A549 (cell line): Measurements from ENCODE around the gene ANKRD40CL. TPM values are rescaled to one million over a fixed set of nuclear protein-coding genes. Genes with fewer than 3 reads are reported as not detected.
A peak's percentile ranks its signal among the peaks of the same experiment; 100 is the strongest.

ENCODE experiments used
- ATAC-seq, 2 experiments: fragments of 200-7000 bp in 1 of 2; fragments of >200 bp in 1 of 2; cut with Nextera tagmentation in 1 of 2; cut with Tn5 transposase in 1 of 2; 3 replicates each; pipeline versions ENCODE4 v1.8.0 to v1.9.1; 2018 to 2020; ENCODE audit warnings: mild to moderate bottlenecking in 1 of 2, moderate library complexity in 1 of 2
- CTCF ChIA-PET: fragments of 300-600 bp; sonication (Branson Sonifier 250); formaldehyde crosslinking; extraction: SDS; loops from one replicate; lab custom pipeline; 2021; ENCODE audit warnings: antibody characterized with exemption, inconsistent platforms; lab: Yijun Ruan, JAX
- POLR2A ChIA-PET: fragments of 350-600 bp; formaldehyde crosslinking; extraction: SDS; loops from one replicate; lab custom pipeline; 2021; ENCODE audit warnings: antibody characterized with exemption, inconsistent platforms; lab: Yijun Ruan, JAX
- DNase-seq, 2 experiments: peaks; one replicate each; pipeline versions ENCODE4 v3.0.0 to v3.0.0-alpha.2; 2011 to 2016; ENCODE audit warnings: low read depth in 1 of 2, low spot score in 1 of 2
- FAIRE-seq: peaks from 2 replicates; lab custom pipeline; 2011; peaks lifted over from hg19 to GRCh38; lab: Jason Lieb, UNC
- H3K27ac ChIP-seq, 2 experiments: fragments of >200 bp; sonication (Bioruptor Twin); formaldehyde crosslinking; 3 replicates each; pipeline ENCODE4 v1.5.1; 2016 to 2017
- H3K4me1 ChIP-seq: fragments of >200 bp; sonication (Bioruptor Twin); formaldehyde crosslinking; 3 replicates; pipeline ENCODE4 v1.6.1; 2016
- H3K4me2 ChIP-seq: fragments of >200 bp; sonication (Bioruptor Twin); formaldehyde crosslinking; 3 replicates; pipeline ENCODE4 v1.6.1; 2016
- H3K4me3 ChIP-seq: fragments of >200 bp; sonication (Bioruptor Twin); formaldehyde crosslinking; 3 replicates; pipeline ENCODE4 v1.5.1; 2016
- H3K9me3 ChIP-seq: fragments of >200 bp; sonication (Bioruptor Twin); formaldehyde crosslinking; 3 replicates; pipeline ENCODE4 v1.6.1; 2016
- BHLHE40 ChIP-seq: IDR thresholded peaks from 2 replicates; pipeline ENCODE4 v1.6.1; 2012; ENCODE audit warnings: low read depth, low read length, inconsistent platforms
- CBX8 ChIP-seq: fragments of 200-600 bp; sonication (generic); IDR thresholded peaks from 2 replicates; pipeline ENCODE4 v1.6.1; 2016
- CHD2 ChIP-seq: fragments of 150-350 bp; IDR thresholded peaks from 2 replicates; pipeline ENCODE4 v1.6.1; 2014; ENCODE audit warnings: low read length; ENCODE audit not compliant: partially characterized antibody
- EHF ChIP-seq: fragments of 250-450 bp; sonication (Bioruptor Pico); IDR thresholded peaks from 2 replicates; pipeline ENCODE4 v1.5.0; 2020; ENCODE audit warnings: mild to moderate bottlenecking
- ESRRA ChIP-seq: fragments of 150-350 bp; IDR thresholded peaks from 2 replicates; pipeline ENCODE4 v1.6.1; 2014; ENCODE audit warnings: mild to moderate bottlenecking, low read length, borderline replicate concordance
- FOSB ChIP-seq: fragments of 250-450 bp; sonication (Bioruptor Pico); IDR thresholded peaks from 2 replicates; pipeline ENCODE4 v1.5.0; 2020; ENCODE audit warnings: mild to moderate bottlenecking, moderate library complexity
- FOSL2 ChIP-seq, 2 experiments: fragments of 450-650 bp in 1 of 2; fragments of >200 bp in 1 of 2; sonication (Bioruptor Twin) in 1 of 2; formaldehyde crosslinking; IDR thresholded peaks; 2 replicates each; pipeline versions ENCODE4 v1.5.0 to v1.6.1; 2016 to 2020; ENCODE audit warnings: mild to moderate bottlenecking in 1 of 2, moderate library complexity in 1 of 2
- GATA3 ChIP-seq: IDR thresholded peaks from 2 replicates; pipeline ENCODE4 v1.6.1; 2012; ENCODE audit warnings: borderline replicate concordance
- HDAC2 ChIP-seq: fragments of 200-600 bp; sonication (generic); IDR thresholded peaks from 2 replicates; pipeline ENCODE4 v1.6.1; 2016
- HEYL ChIP-seq: fragments of 250-450 bp; sonication (Bioruptor Pico); IDR thresholded peaks from 2 replicates; pipeline ENCODE4 v1.8.0; 2021; ENCODE audit warnings: mild to moderate bottlenecking, moderate library complexity
- HOXA7 ChIP-seq: fragments of 250-450 bp; sonication (Bioruptor Pico); IDR thresholded peaks from 2 replicates; pipeline ENCODE4 v1.5.0; 2020; ENCODE audit warnings: mild to moderate bottlenecking, moderate library complexity
- HOXB13 ChIP-seq: fragments of 250-450 bp; sonication (Bioruptor Pico); IDR thresholded peaks from 2 replicates; pipeline ENCODE4 v1.5.0; 2020; ENCODE audit warnings: low read depth, mild to moderate bottlenecking, moderate library complexity
- JUN ChIP-seq, 2 experiments: fragments of >200 bp; sonication (Bioruptor Twin); formaldehyde crosslinking; IDR thresholded peaks; 2 replicates in 1 of 2; 3 replicates in 1 of 2; pipeline ENCODE4 v1.6.1; 2016 to 2017
- JUNB ChIP-seq: fragments of >200 bp; sonication (Bioruptor Twin); formaldehyde crosslinking; IDR thresholded peaks from 2 replicates; pipeline ENCODE4 v1.6.1; 2016
- KDM1A ChIP-seq: fragments of 200-600 bp; sonication (generic); IDR thresholded peaks from 2 replicates; pipeline ENCODE4 v1.6.1; 2016; ENCODE audit warnings: low read depth, mild to moderate bottlenecking
- KDM5A ChIP-seq: fragments of 200-600 bp; sonication (generic); IDR thresholded peaks from 2 replicates; pipeline ENCODE4 v1.6.1; 2016; ENCODE audit warnings: antibody characterized with exemption, mild to moderate bottlenecking
- MAFK ChIP-seq: fragments of 450-650 bp; IDR thresholded peaks from 2 replicates; pipeline ENCODE4 v1.6.1; 2014; ENCODE audit not compliant: partially characterized antibody
- MYC ChIP-seq: IDR thresholded peaks from 2 replicates; pipeline ENCODE4 v1.6.1; 2012; ENCODE audit warnings: mild to moderate bottlenecking, inconsistent platforms, low read length, improper control_type of control experiment, borderline replicate concordance
- NFE2L2 ChIP-seq: fragments of 150-350 bp; conservative IDR thresholded peaks from 2 replicates; pipeline ENCODE4 v1.6.1; 2014; ENCODE audit warnings: low read length
- NPAS2 ChIP-seq: fragments of 250-450 bp; sonication (Bioruptor Pico); IDR thresholded peaks from 2 replicates; pipeline ENCODE4 v1.8.0; 2022; ENCODE audit warnings: mild to moderate bottlenecking, moderate library complexity, borderline replicate concordance
- PHF8 ChIP-seq: fragments of 200-600 bp; sonication (generic); IDR thresholded peaks from 2 replicates; pipeline ENCODE4 v1.6.1; 2016; ENCODE audit warnings: low read depth, mild to moderate bottlenecking, antibody characterized with exemption, moderate library complexity, borderline replicate concordance
- POLR2A ChIP-seq: IDR thresholded peaks from 2 replicates; pipeline ENCODE4 v1.6.1; 2012; ENCODE audit warnings: mild to moderate bottlenecking, low read length
- RARB ChIP-seq: fragments of 250-450 bp; sonication (Bioruptor Pico); IDR thresholded peaks from 2 replicates; pipeline ENCODE4 v1.8.0; 2021; ENCODE audit warnings: mild to moderate bottlenecking, moderate library complexity
- RFX5 ChIP-seq: fragments of 450-650 bp; IDR thresholded peaks from 2 replicates; pipeline ENCODE4 v1.7.1; 2014; ENCODE audit warnings: antibody characterized with exemption, mild to moderate bottlenecking, moderate library complexity
- RNF2 ChIP-seq: fragments of 200-600 bp; sonication (generic); IDR thresholded peaks from 2 replicates; pipeline ENCODE4 v1.6.1; 2016; ENCODE audit warnings: low read depth, mild to moderate bottlenecking, antibody characterized with exemption, moderate library complexity, borderline replicate concordance
- SMC3 ChIP-seq: fragments of >200 bp; sonication (Bioruptor Twin); formaldehyde crosslinking; IDR thresholded peaks from 3 replicates; pipeline ENCODE4 v1.6.1; 2018; ENCODE audit warnings: inconsistent platforms
- ZFP36 ChIP-seq: fragments of 450-650 bp; IDR thresholded peaks from 2 replicates; pipeline ENCODE4 v1.6.1; 2014; ENCODE audit warnings: borderline replicate concordance; ENCODE audit not compliant: partially characterized antibody
- ZNF302 ChIP-seq: fragments of 250-450 bp; sonication (Bioruptor Pico); IDR thresholded peaks from 2 replicates; pipeline ENCODE4 v1.9.0; 2021; ENCODE audit warnings: inconsistent platforms, mild to moderate bottlenecking, moderate library complexity
- WGBS: methylation state at CpG from one replicate; pipeline ENCODE4 v1.1.6; 2017; ENCODE audit errors: missing lambda C conversion rate; 5-methylcytosine and 5-hydroxymethylcytosine counted together
- polyA plus RNA-seq, 4 experiments: library from polyadenylated mRNA; depleted of rRNA in 3 of 4; stranded (reverse); fragments of >200 nt; fragmentation: RNase III in 1 of 4; extraction: RNeasy Plus Mini Kit Qiagen cat#74134 plus additional on column Dnase treatment in 1 of 4; gene quantifications; 2 replicates in 3 of 4; 3 replicates in 1 of 4; pipeline ENCODE4 v1.2.3, GENCODE V29; 2011 to 2017
- TF ChIP-seq, protein P1 (sequence below): IDR thresholded peaks from 2 replicates; pipeline ENCODE4 v1.6.1; 2012; ENCODE audit warnings: low read depth, borderline replicate concordance
- TF ChIP-seq, protein P2 (sequence below): IDR thresholded peaks from 2 replicates; pipeline ENCODE4 v1.6.1; 2012
- TF ChIP-seq, protein P3 (sequence below): fragments of 450-650 bp; IDR thresholded peaks from 2 replicates; pipeline ENCODE4 v1.6.1; 2014; ENCODE audit warnings: antibody characterized with exemption
- TF ChIP-seq, protein P4 (sequence below): fragments of 250-450 bp; sonication (Bioruptor Pico); IDR thresholded peaks from 2 replicates; pipeline ENCODE4 v1.5.0; 2021; ENCODE audit warnings: mild to moderate bottlenecking, moderate library complexity, borderline replicate concordance
- TF ChIP-seq, protein P5 (sequence below): fragments of >200 bp; sonication (Bioruptor Twin); formaldehyde crosslinking; IDR thresholded peaks from 3 replicates; pipeline ENCODE4 v1.5.1; 2016

The ANKRD40CL gene
- polyA plus RNA-seq, 2 of the 4 experiments (the other 2 are of a cell fraction) = 0.13 to 0.18 TPM

DNA sequence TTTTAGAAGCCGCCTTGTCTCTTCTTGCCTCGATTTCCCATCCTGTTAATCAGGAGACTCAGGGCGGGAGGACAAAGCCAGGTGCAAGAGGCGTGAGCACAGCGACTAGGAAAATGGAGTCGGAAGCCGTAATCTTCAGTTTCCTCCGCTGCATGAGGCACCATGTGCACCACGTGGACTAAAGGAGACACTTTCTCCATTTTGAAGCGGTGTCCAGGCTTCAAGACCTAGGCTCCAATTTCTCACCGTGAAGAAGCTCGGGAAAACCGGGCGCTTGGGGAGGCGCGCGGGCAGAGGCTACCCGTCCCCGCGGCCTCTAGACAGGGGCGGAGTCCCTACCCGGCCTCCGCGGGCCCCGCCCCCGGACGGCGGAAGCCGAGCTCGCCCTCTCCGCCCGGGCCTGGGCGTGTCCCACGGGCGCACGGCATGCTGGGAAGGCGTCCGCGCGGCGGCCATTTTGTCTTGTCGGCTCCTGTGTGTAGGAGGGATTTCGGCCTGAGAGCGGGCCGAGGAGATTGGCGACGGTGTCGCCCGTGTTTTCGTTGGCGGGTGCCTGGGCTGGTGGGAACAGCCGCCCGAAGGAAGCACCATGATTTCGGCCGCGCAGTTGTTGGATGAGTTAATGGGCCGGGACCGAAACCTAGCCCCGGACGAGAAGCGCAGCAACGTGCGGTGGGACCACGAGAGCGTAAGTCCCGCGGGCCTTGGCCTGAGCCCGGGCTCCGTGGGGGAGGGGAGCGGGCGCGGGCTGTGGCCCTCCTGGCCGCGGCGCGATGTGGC lies 48.0 kb downstream of the ANKRD40CL start, which contains the start of gene LUC7L3:
Gene LUC7L3 (plus strand): TSS at position 460 of the 780 bp plus-strand sequence. CDS start 130 bp downstream, at position 590.
- ATAC-seq (peak; percentile 92 to 95), DNase-seq (peak; percentile 95 to 98), FAIRE-seq (no peak)
- Histone ChIP-seq H3K27ac (peak within 1 kb of the TSS; percentile 85 to 95), H3K4me2 (peak within 1 kb of the TSS; percentile 95), H3K4me3 (peak within 1 kb of the TSS; percentile 66), H3K9me3 (no peaks in the 10 kb centered on the region), H3K4me1 (peaks cover 33% of the 10 kb centered on the region)
- WGBS = 3% methylated on average over 44 of the region's 76 CpGs
- ChIA-PET POLR2A (interaction anchor here (0.6 to 1.4 kb wide), 31 partner anchors 9 to 434 kb away, joined by 3 to 23 read pairs (median 4); partner anchors contain the start of genes ANKRD40, CACNA1G, NME1 and SPATA20), CTCF (interaction anchor here (0.6 to 1.0 kb wide), 3 partner anchors 24 to 243 kb away, joined by 3 to 4 read pairs (median 3); partner anchors contain the start of gene RSAD1)
- TF ChIP-seq MAFK (peak; percentile 35), ZFP36 (no peak), HOXB13 (CRISPR knock-in tag) (peak; percentile 98), ESRRA (no peak), SMC3 (0 out of 3 replicates have a peak, but pooled peaks have one; percentile 23), FOSB (CRISPR knock-in tag) (0 out of 2 replicates have a peak, but pooled peaks have one; percentile 53), CBX8 (no peak), JUNB (no peak), HDAC2 (no peak; the same call in 1 of the 2 replicates), GATA3 (peak; percentile 3; the same call in 1 of the 2 replicates), KDM5A (no peak), CHD2 (peak; percentile 74), NPAS2 (CRISPR knock-in tag) (peak; percentile 61; the same call in 1 of the 2 replicates), ZNF302 (CRISPR knock-in tag) (peak; percentile 65; the same call in 1 of the 2 replicates), BHLHE40 (no peak), MYC (peak; percentile 95), RFX5 (peak; percentile 21; the same call in 1 of the 2 replicates), RNF2 (peak; percentile 56; the same call in 1 of the 2 replicates), FOSL2 (IDR thresholded peaks at IDR 0.05) (no peak), FOSL2 (CRISPR knock-in tag; IDR thresholded peaks at IDR 0.05) (peak; percentile 17), HEYL (no peak; the same call in 1 of the 2 replicates), POLR2A (peak; percentile 80), EHF (CRISPR knock-in tag) (peak; percentile 92; the same call in 1 of the 2 replicates), JUN (IDR thresholded peaks at IDR 0.05) (peak; percentile 83 to 99), KDM1A (no peak; the same call in 1 of the 2 replicates), HOXA7 (peak; percentile 89; the same call in 1 of the 2 replicates), RARB (CRISPR knock-in tag) (no peak), PHF8 (peak; percentile 96), NFE2L2 (no peak)
- TF ChIP-seq, protein P1, sequence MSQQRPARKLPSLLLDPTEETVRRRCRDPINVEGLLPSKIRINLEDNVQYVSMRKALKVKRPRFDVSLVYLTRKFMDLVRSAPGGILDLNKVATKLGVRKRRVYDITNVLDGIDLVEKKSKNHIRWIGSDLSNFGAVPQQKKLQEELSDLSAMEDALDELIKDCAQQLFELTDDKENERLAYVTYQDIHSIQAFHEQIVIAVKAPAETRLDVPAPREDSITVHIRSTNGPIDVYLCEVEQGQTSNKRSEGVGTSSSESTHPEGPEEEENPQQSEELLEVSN = peak; percentile 90
- TF ChIP-seq, protein P2, sequence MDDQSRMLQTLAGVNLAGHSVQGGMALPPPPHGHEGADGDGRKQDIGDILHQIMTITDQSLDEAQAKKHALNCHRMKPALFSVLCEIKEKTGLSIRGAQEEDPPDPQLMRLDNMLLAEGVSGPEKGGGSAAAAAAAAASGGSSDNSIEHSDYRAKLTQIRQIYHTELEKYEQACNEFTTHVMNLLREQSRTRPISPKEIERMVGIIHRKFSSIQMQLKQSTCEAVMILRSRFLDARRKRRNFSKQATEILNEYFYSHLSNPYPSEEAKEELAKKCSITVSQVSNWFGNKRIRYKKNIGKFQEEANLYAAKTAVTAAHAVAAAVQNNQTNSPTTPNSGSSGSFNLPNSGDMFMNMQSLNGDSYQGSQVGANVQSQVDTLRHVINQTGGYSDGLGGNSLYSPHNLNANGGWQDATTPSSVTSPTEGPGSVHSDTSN = no peak
- TF ChIP-seq, protein P3, sequence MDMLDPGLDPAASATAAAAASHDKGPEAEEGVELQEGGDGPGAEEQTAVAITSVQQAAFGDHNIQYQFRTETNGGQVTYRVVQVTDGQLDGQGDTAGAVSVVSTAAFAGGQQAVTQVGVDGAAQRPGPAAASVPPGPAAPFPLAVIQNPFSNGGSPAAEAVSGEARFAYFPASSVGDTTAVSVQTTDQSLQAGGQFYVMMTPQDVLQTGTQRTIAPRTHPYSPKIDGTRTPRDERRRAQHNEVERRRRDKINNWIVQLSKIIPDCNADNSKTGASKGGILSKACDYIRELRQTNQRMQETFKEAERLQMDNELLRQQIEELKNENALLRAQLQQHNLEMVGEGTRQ = peak; percentile 73
- TF ChIP-seq, protein P4, sequence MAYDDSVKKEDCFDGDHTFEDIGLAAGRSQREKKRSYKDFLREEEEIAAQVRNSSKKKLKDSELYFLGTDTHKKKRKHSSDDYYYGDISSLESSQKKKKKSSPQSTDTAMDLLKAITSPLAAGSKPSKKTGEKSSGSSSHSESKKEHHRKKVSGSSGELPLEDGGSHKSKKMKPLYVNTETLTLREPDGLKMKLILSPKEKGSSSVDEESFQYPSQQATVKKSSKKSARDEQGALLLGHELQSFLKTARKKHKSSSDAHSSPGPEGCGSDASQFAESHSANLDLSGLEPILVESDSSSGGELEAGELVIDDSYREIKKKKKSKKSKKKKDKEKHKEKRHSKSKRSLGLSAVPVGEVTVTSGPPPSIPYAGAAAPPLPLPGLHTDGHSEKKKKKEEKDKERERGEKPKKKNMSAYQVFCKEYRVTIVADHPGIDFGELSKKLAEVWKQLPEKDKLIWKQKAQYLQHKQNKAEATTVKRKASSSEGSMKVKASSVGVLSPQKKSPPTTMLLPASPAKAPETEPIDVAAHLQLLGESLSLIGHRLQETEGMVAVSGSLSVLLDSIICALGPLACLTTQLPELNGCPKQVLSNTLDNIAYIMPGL (CRISPR knock-in tag) = peak; percentile 66; the same call in 1 of the 2 replicates
- TF ChIP-seq, protein P5, sequence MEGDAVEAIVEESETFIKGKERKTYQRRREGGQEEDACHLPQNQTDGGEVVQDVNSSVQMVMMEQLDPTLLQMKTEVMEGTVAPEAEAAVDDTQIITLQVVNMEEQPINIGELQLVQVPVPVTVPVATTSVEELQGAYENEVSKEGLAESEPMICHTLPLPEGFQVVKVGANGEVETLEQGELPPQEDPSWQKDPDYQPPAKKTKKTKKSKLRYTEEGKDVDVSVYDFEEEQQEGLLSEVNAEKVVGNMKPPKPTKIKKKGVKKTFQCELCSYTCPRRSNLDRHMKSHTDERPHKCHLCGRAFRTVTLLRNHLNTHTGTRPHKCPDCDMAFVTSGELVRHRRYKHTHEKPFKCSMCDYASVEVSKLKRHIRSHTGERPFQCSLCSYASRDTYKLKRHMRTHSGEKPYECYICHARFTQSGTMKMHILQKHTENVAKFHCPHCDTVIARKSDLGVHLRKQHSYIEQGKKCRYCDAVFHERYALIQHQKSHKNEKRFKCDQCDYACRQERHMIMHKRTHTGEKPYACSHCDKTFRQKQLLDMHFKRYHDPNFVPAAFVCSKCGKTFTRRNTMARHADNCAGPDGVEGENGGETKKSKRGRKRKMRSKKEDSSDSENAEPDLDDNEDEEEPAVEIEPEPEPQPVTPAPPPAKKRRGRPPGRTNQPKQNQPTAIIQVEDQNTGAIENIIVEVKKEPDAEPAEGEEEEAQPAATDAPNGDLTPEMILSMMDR = no peak
